ENCODE measurements around the gene ENPP3.

ENPP3 gene

GRCh38 chr6:131636880-131637792 lies at the start of gene ENPP3:
Gene ENPP3, plus strand, starts transcription at chr6:131637302. Its CDS starts 83 bp downstream, at chr6:131637385.
- DNase-seq: no peak

GRCh38 chr6:131587909-131588308 lies 49.2 kb upstream of the ENPP3 start:
- no peak for DNase-seq

- no peak for DNase-seq
Observed at GRCh38 chr6:131588643-131589042, 48.5 kb upstream of the ENPP3 start.

- no peak for DNase-seq
Observed at GRCh38 chr6:131592935-131593334, 44.2 kb upstream of the ENPP3 start.

- DNase-seq: no peak
Observed at GRCh38 chr6:131594074-131594473, 43.0 kb upstream of the ENPP3 start.

GRCh38 chr6:131597446-131597845 lies 39.7 kb upstream of the ENPP3 start:
- DNase-seq: peak; percentile 5

- no peak for DNase-seq
Observed at GRCh38 chr6:131600716-131601115, 36.4 kb upstream of the ENPP3 start.

- DNase-seq: peak; percentile 88
Observed at GRCh38 chr6:131602781-131603312, 34.3 kb upstream of the ENPP3 start.

- DNase-seq: no peak
Observed at GRCh38 chr6:131613296-131613925, 23.7 kb upstream of the ENPP3 start.

- no peak for DNase-seq
Observed at GRCh38 chr6:131615275-131615674, 21.8 kb upstream of the ENPP3 start.

- peak; percentile 88 for DNase-seq
Observed at GRCh38 chr6:131627724-131628682, 9.1 kb upstream of the ENPP3 start, which contains the start of gene MED23. Gene MED23, minus strand, starts transcription at chr6:131628242. Its CDS starts 193 bp downstream, at chr6:131628049.

- DNase-seq: no peak
Observed at GRCh38 chr6:131628726-131629125, 8.4 kb upstream of the ENPP3 start.

- DNase-seq: no peak
Observed at GRCh38 chr6:131629651-131630050, 7.5 kb upstream of the ENPP3 start.

GRCh38 chr6:131631625-131632289 lies 5.3 kb upstream of the ENPP3 start:
- no peak for DNase-seq

- DNase-seq: peak; percentile 65
Observed at GRCh38 chr6:131635384-131636340, 1.4 kb upstream of the ENPP3 start.

- no peak for DNase-seq
Observed at GRCh38 chr6:131638013-131638412, 911 bp downstream of the ENPP3 start.

GRCh38 chr6:131640100-131640499 lies 3.0 kb downstream of the ENPP3 start:
- no peak for DNase-seq

GRCh38 chr6:131640576-131640975 lies 3.5 kb downstream of the ENPP3 start:
- DNase-seq: no peak

GRCh38 chr6:131641554-131641953 lies 4.5 kb downstream of the ENPP3 start:
- DNase-seq: no peak

GRCh38 chr6:131642565-131642964 lies 5.5 kb downstream of the ENPP3 start:
- DNase-seq: no peak
